IMR-90 (cell line): ENCODE data around the gene CAMK2G. TPM values are rescaled to one million over a fixed set of nuclear protein-coding genes. Genes with fewer than 3 reads are reported as not detected.

Experiments used
- ATAC-seq: fragments of 200-7000 bp; cut with Tn5 transposase; 2 replicates; pipeline ENCODE4 v1.9.1; 2020; ENCODE audit warnings: low read depth, mild to moderate bottlenecking, moderate library complexity
- BruUV-seq: library from RNA; stranded (reverse); fragments of 400-500 nt; replicated peaks from 2 replicates; lab custom pipeline; 2021; lab: Mats Ljungman, UMichigan
- CTCF ChIA-PET: fragments of 300-600 bp; formaldehyde crosslinking; extraction: SDS; loops from one replicate; lab custom pipeline; 2021; ENCODE audit warnings: antibody characterized with exemption; lab: Yijun Ruan, JAX
- POLR2A ChIA-PET: fragments of 300-600 bp; sonication (Branson Sonifier 250); formaldehyde crosslinking; loops from one replicate; lab custom pipeline; 2022; ENCODE audit warnings: antibody characterized with exemption; ENCODE audit not compliant: unreplicated experiment; lab: Charles Lee
- DNase-seq: peaks from one replicate; pipeline ENCODE4 v3.0.0; 2013
- H2AFZ ChIP-seq: replicated peaks from 2 replicates; pipeline ENCODE3; 2013; ENCODE audit warnings: low read length, mild to moderate bottlenecking; ENCODE audit not compliant: poor library complexity
- H2AK5ac ChIP-seq: 2 replicates; pipeline ENCODE4 v1.6.1; 2013; ENCODE audit warnings: low read depth, low read length, inconsistent platforms
- H2AK9ac ChIP-seq: replicated peaks from 2 replicates; pipeline ENCODE3; 2013; ENCODE audit warnings: mild to moderate bottlenecking, low read depth, low read length, moderate library complexity; ENCODE audit not compliant: poor library complexity
- H2BK120ac ChIP-seq: 2 replicates; pipeline ENCODE4 v1.6.1; 2013; ENCODE audit warnings: low read depth, low read length, inconsistent platforms
- H2BK15ac ChIP-seq: 3 replicates; pipeline ENCODE4 v1.6.1; 2013; ENCODE audit warnings: low read depth, low read length, inconsistent platforms
- H2BK20ac ChIP-seq: 2 replicates; pipeline ENCODE4 v1.6.1; 2013; ENCODE audit warnings: low read depth, mild to moderate bottlenecking, inconsistent platforms, low read length, moderate library complexity
- H2BK5ac ChIP-seq: 2 replicates; pipeline ENCODE4 v1.6.1; 2013; ENCODE audit warnings: mild to moderate bottlenecking, low read depth, low read length, inconsistent platforms; ENCODE audit not compliant: poor library complexity, severe bottlenecking
- H3K14ac ChIP-seq: replicated peaks from 2 replicates; pipeline ENCODE4 v1.6.1; 2013; ENCODE audit warnings: low read depth, low read length, inconsistent platforms
- H3K18ac ChIP-seq: 2 replicates; pipeline ENCODE4 v1.6.1; 2013; ENCODE audit warnings: low read depth, low read length, control low read depth
- H3K23ac ChIP-seq: 2 replicates; pipeline ENCODE4 v1.6.1; 2013; ENCODE audit warnings: low read depth, low read length, inconsistent platforms
- H3K27ac ChIP-seq: 2 replicates; pipeline ENCODE4 v1.5.1; 2013; ENCODE audit warnings: mild to moderate bottlenecking, control low read depth, low read length; ENCODE audit not compliant: insufficient read depth
- H3K27me3 ChIP-seq: 2 replicates; pipeline ENCODE4 v1.6.1; 2013; ENCODE audit warnings: low read length; ENCODE audit not compliant: control insufficient read depth, insufficient read depth
- H3K36me3 ChIP-seq: 2 replicates; pipeline ENCODE4 v1.6.1; 2013; ENCODE audit warnings: low read length, mixed read lengths; ENCODE audit not compliant: control insufficient read depth, insufficient read depth
- H3K4ac ChIP-seq: 2 replicates; pipeline ENCODE4 v1.6.1; 2013; ENCODE audit warnings: low read depth, low read length, inconsistent platforms
- H3K4me1 ChIP-seq: 2 replicates; pipeline ENCODE4 v1.6.1; 2013; ENCODE audit warnings: low read length, mixed read lengths; ENCODE audit not compliant: control insufficient read depth, insufficient read depth
- H3K4me2 ChIP-seq: 2 replicates; pipeline ENCODE4 v1.6.1; 2013; ENCODE audit warnings: low read depth, mild to moderate bottlenecking, control low read depth, low read length, moderate library complexity
- H3K4me3 ChIP-seq: 2 replicates; pipeline ENCODE4 v1.5.1; 2013; ENCODE audit warnings: low read depth, mild to moderate bottlenecking, control low read depth, low read length, moderate library complexity; ENCODE audit not compliant: insufficient read depth
- H3K56ac ChIP-seq: 2 replicates; pipeline ENCODE4 v1.6.1; 2013; ENCODE audit warnings: low read length, inconsistent platforms; ENCODE audit not compliant: insufficient read depth; ENCODE audit errors: extremely low read depth
- H3K79me1 ChIP-seq, 2 experiments: 2 replicates each; pipeline ENCODE4 v1.6.1; 2013; ENCODE audit warnings: low read length in 2 of 2, inconsistent platforms in 1 of 2, low read depth in 1 of 2
- H3K9ac ChIP-seq: 2 replicates; pipeline ENCODE4 v1.6.1; 2013; ENCODE audit warnings: low read depth, low read length, control low read depth
- H3K9me1 ChIP-seq: 2 replicates; pipeline ENCODE4 v1.6.1; 2013; ENCODE audit warnings: low read length, inconsistent platforms; ENCODE audit not compliant: insufficient read depth
- H3K9me3 ChIP-seq: 2 replicates; pipeline ENCODE4 v1.6.1; 2013; ENCODE audit warnings: low read length; ENCODE audit not compliant: control insufficient read depth, insufficient read depth
- H4K20me1 ChIP-seq: 2 replicates; pipeline ENCODE4 v1.6.1; 2013; ENCODE audit warnings: low read length, inconsistent platforms; ENCODE audit not compliant: insufficient read depth
- H4K5ac ChIP-seq: 2 replicates; pipeline ENCODE4 v1.6.1; 2013; ENCODE audit warnings: mild to moderate bottlenecking, low read depth, low read length, control low read depth
- H4K8ac ChIP-seq, 2 experiments: 2 replicates each; pipeline ENCODE4 v1.6.1; 2013; ENCODE audit warnings: low read depth in 2 of 2, low read length in 2 of 2, control low read depth in 1 of 2, inconsistent platforms in 1 of 2
- H4K91ac ChIP-seq: 2 replicates; pipeline ENCODE4 v1.6.1; 2013; ENCODE audit warnings: low read depth, low read length, inconsistent platforms; ENCODE audit not compliant: insufficient read depth
- BHLHE40 ChIP-seq: fragments of 150-350 bp; IDR thresholded peaks from 2 replicates; pipeline ENCODE4 v1.6.1; 2016; ENCODE audit warnings: mild to moderate bottlenecking, low read depth, low read length
- CEBPB ChIP-seq: IDR thresholded peaks from 2 replicates; pipeline ENCODE4 v1.6.1; 2012; ENCODE audit warnings: low read depth, low read length, improper control_type of control experiment
- ELK1 ChIP-seq: fragments of 150-350 bp; IDR thresholded peaks from 2 replicates; pipeline ENCODE4 v1.6.1; 2016; ENCODE audit warnings: low read depth, mild to moderate bottlenecking, low read length, moderate library complexity, borderline replicate concordance
- FOS ChIP-seq: fragments of 150-350 bp; IDR thresholded peaks from 2 replicates; pipeline ENCODE4 v1.6.1; 2016; ENCODE audit warnings: low read depth, low read length
- MXI1 ChIP-seq: IDR thresholded peaks from 2 replicates; pipeline ENCODE4 v1.6.1; 2012; ENCODE audit warnings: low read depth, mild to moderate bottlenecking, low read length, moderate library complexity, borderline replicate concordance
- NFE2L2 ChIP-seq: fragments of 150-350 bp; IDR thresholded peaks from 2 replicates; pipeline ENCODE4 v1.6.1; 2016; ENCODE audit warnings: low read depth, mild to moderate bottlenecking, low read length
- POLR2A ChIP-seq: IDR thresholded peaks from 2 replicates; pipeline ENCODE4 v1.6.1; 2012; ENCODE audit warnings: mild to moderate bottlenecking, low read depth, low read length
- RAD21 ChIP-seq: IDR thresholded peaks from 2 replicates; pipeline ENCODE4 v1.6.1; 2012; ENCODE audit warnings: low read length, improper control_type of control experiment
- RFX5 ChIP-seq: IDR thresholded peaks from 2 replicates; pipeline ENCODE4 v1.8.0; 2012; ENCODE audit warnings: low read depth, mild to moderate bottlenecking, low read length, moderate library complexity
- USF2 ChIP-seq: fragments of 150-350 bp; IDR thresholded peaks from 2 replicates; pipeline ENCODE4 v1.6.1; 2017; ENCODE audit warnings: mild to moderate bottlenecking, antibody characterized with exemption, low read length, low read depth
- WGBS, 2 experiments: methylation state at CpG; one replicate each; pipeline versions ENCODE4 v1.1.5 to v1.1.7; 2013; ENCODE audit warnings: missing lambda C conversion rate in 2 of 2; ENCODE audit not compliant: insufficient read length in 1 of 2; ENCODE audit errors: extremely low coverage in 2 of 2; 5-methylcytosine and 5-hydroxymethylcytosine counted together
- dilution Hi-C: fragments of 300-500 bp; cut with HindIII; formaldehyde crosslinking; loops from one replicate; pipeline ENCODE4 v1.14.3; 2018; ENCODE audit warnings: low sequenced_read_pairs; ENCODE audit not compliant: unreplicated experiment
- in situ Hi-C: fragments of 300-500 bp; cut with MboI; formaldehyde crosslinking; loops from 3 replicates; pipeline ENCODE4 v1.14.3; 2019; ENCODE audit warnings: low sequenced_read_pairs, inconsistent platforms, mixed read lengths
- intact Hi-C: fragments of 100-400 bp; cut with micrococcal nuclease; formaldehyde crosslinking; loops from 2 replicates; pipeline ENCODE4 v1.10.0; 2022
- polyA plus RNA-seq, 3 experiments: library from polyadenylated mRNA; depleted of rRNA; stranded (reverse); fragments of >200 nt; gene quantifications; 2 replicates each; pipeline ENCODE4 v1.2.3, GENCODE V29; 2012; ENCODE audit warnings: low replicate concordance in 1 of 3
- total RNA-seq: library from RNA; depleted of rRNA; stranded (reverse); fragments of >200 nt; gene quantifications from 2 replicates; pipeline ENCODE4 v1.2.3, GENCODE V29; 2012

The CAMK2G gene
- total and polyA plus RNA-seq, 2 of the 4 experiments (the other 2 are of a cell fraction), result 20.4 to 25.4 TPM

- Histone ChIP-seq H4K8ac (no peak overlapping the region), H3K4me3 (no peak overlapping the region), H3K9me3 (no peaks in the 10 kb centered on the region), H3K23ac (no peak overlapping the region), H4K5ac (no peak overlapping the region), H3K18ac (no peak overlapping the region), H4K20me1 (no peaks in the 10 kb centered on the region), H3K56ac (no peak overlapping the region), H2BK15ac (no peak overlapping the region), H2AK9ac (no peak overlapping the region), H3K4me1 (0 out of 2 replicates have a peak, but pooled peaks cover 2% of the 10 kb centered on the region), H3K9ac (no peak overlapping the region), H3K27me3 (no peaks in the 10 kb centered on the region), H2BK20ac (no peak overlapping the region), H4K91ac (no peak overlapping the region), H3K4ac (no peak overlapping the region), H2AFZ (no peak overlapping the region), H2BK120ac (no peak overlapping the region), H3K14ac (no peak overlapping the region), H3K4me2 (no peak overlapping the region), H3K27ac (no peak overlapping the region), H2BK5ac (no peak overlapping the region), H3K9me1 (peaks cover 16% of the 10 kb centered on the region), H3K36me3 (peaks cover 43% of the 10 kb centered on the region), H2AK5ac (no peak overlapping the region), H3K79me1 (peaks cover 14 to 50% of the 10 kb centered on the region in 2 experiments)
- CTCF ChIA-PET, result no interaction called here
- ATAC-seq (no peak), DNase-seq (no peak)
- dilution Hi-C loops (no loop called here), intact Hi-C loops (no loop called here), in situ Hi-C loops (no loop called here)
- TF ChIP-seq MXI1, result no peak
- TF ChIP-seq BHLHE40, result no peak
- no peak for TF ChIP-seq NFE2L2
- TF ChIP-seq POLR2A, result no peak
- TF ChIP-seq USF2, result no peak
- no peak for TF ChIP-seq RAD21
- TF ChIP-seq FOS, result no peak
- no peak for TF ChIP-seq RFX5
- TF ChIP-seq ELK1, result no peak
- no peak for TF ChIP-seq CEBPB
- 95% methylated on average over 7 of the region's 16 CpGs; no CpG with 5 or more reads in 1 of the 2 experiments for WGBS, 2 experiments
- POLR2A ChIA-PET, result no interaction called here
- BruUV-seq, result no TSS peak
These were observed 66.1 kb downstream of the CAMK2G start for GRCh38 chr10:73808021-73808815.
